Mesodermal cell (in vitro differentiated cells): ENCODE results near the gene EPS15.

Experiments
- H3K27ac ChIP-seq: 2 replicates; pipeline ENCODE4 v1.7.0; 2013; ENCODE audit warnings: mild to moderate bottlenecking, low read depth, low read length, moderate library complexity; ENCODE audit not compliant: severe bottlenecking
- H3K36me3 ChIP-seq: 2 replicates; pipeline ENCODE4 v1.7.1; 2013; ENCODE audit warnings: mild to moderate bottlenecking, low read length, moderate library complexity; ENCODE audit not compliant: control insufficient read depth, insufficient read depth
- H3K4me1 ChIP-seq: one replicate; pipeline ENCODE4 v1.7.1; 2013; ENCODE audit warnings: mild to moderate bottlenecking, low read length; ENCODE audit not compliant: insufficient read depth, control insufficient read depth, poor library complexity, severe bottlenecking
- H3K4me3 ChIP-seq: 2 replicates; pipeline ENCODE4 v1.7.0; 2013; ENCODE audit warnings: low read length, control low read depth, mild to moderate bottlenecking; ENCODE audit not compliant: insufficient read depth, poor library complexity, severe bottlenecking; ENCODE audit errors: extremely low read depth
- H3K9me3 ChIP-seq: 2 replicates; pipeline ENCODE4 v1.7.1; 2013; ENCODE audit warnings: mild to moderate bottlenecking, low read length, moderate library complexity; ENCODE audit not compliant: control insufficient read depth
- WGBS, 2 experiments: methylation state at CpG; one replicate each; pipeline ENCODE4 v1.1.5; 2013; ENCODE audit warnings: missing lambda C conversion rate in 2 of 2; ENCODE audit not compliant: insufficient coverage in 2 of 2; 5-methylcytosine and 5-hydroxymethylcytosine counted together

The EPS15 gene

GRCh38 chr1:51372561-51372960 lies 146.5 kb downstream of the EPS15 start:
- Histone ChIP-seq H3K9me3 (peaks cover 4% of the 10 kb centered on the region), H3K4me1 (no peaks in the 10 kb centered on the region), H3K4me3 (no peak overlapping the region), H3K27ac (no peak overlapping the region), H3K36me3 (peaks cover 52% of the 10 kb centered on the region)

GRCh38 chr1:51369171-51369570 lies 149.9 kb downstream of the EPS15 start:
- 96 to 100% methylated on average over 3 of the region's 4 CpGs for WGBS, 2 experiments

GRCh38 chr1:51365774-51366173 lies 153.3 kb downstream of the EPS15 start:
- H3K36me3 ChIP-seq = peaks cover 31% of the 10 kb centered on the region
- 86% methylated on average over 1 of the region's 1 CpG for WGBS, 2 experiments
- H3K9me3 ChIP-seq = no peaks in the 10 kb centered on the region
- H3K27ac ChIP-seq = no peak overlapping the region
- H3K4me1 ChIP-seq = no peaks in the 10 kb centered on the region
- H3K4me3 ChIP-seq = no peak overlapping the region

More at GRCh38 chr1:51369171-51369570, 149.9 kb downstream of the EPS15 start:
- Histone ChIP-seq H3K27ac (no peak overlapping the region), H3K4me3 (no peak overlapping the region), H3K4me1 (no peaks in the 10 kb centered on the region), H3K9me3 (no peaks in the 10 kb centered on the region), H3K36me3 (peaks cover 36% of the 10 kb centered on the region)

DNA sequence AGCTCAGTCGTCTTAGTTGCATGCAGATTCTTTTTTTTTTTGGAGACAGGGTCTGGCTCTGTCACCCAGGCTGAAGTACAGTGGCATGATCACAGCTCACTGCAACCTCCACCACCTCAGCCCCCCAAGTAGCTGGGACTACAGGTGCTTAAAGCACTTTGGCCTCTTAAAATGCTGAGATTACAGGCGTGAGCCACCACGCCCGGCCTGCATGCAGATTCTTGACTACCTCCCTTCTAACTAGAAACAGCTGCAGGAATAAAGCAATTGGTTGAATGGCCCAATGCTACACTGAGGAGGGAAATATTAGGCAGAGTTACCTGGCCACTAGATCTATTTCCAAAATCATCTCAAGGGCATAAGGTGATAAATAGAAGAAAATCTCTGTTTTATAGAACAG lies 159.2 kb downstream of the EPS15 start:
- Histone ChIP-seq H3K9me3 (no peaks in the 10 kb centered on the region), H3K4me1 (no peaks in the 10 kb centered on the region), H3K36me3 (peaks cover 56% of the 10 kb centered on the region), H3K4me3 (no peak overlapping the region), H3K27ac (no peak overlapping the region)
- 86 to 96% methylated on average over 1 to 4 of the region's 4 CpGs for WGBS, 2 experiments

GRCh38 chr1:51355382-51355781 lies 163.7 kb downstream of the EPS15 start:
- Histone ChIP-seq H3K36me3 (peaks cover 39% of the 10 kb centered on the region), H3K27ac (no peak overlapping the region), H3K4me1 (no peaks in the 10 kb centered on the region), H3K4me3 (no peak overlapping the region), H3K9me3 (no peaks in the 10 kb centered on the region)
- 100% methylated on average over 1 of the region's 1 CpG; no CpG with 5 or more reads in 1 of the 2 experiments for WGBS, 2 experiments

DNA sequence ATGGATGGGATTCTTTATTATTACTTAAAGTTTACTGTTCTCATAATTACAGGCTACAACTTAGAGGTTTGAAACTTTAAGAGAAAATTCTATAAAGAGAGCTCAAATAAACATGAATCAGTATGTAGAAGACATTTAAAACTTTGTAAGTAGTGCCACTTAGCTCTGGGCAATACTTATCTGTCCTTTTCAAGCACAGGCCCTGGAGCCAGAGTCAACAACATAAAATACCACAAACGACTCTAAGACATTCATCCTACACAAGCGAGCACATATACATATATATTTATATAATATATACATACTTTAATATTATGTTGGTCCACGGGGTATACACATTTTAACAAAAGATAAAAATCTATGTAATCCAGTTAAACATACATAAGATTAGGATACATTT lies 164.7 kb downstream of the EPS15 start:
- WGBS, 2 experiments = no CpG with 5 or more reads among the region's 3 CpGs

DNA sequence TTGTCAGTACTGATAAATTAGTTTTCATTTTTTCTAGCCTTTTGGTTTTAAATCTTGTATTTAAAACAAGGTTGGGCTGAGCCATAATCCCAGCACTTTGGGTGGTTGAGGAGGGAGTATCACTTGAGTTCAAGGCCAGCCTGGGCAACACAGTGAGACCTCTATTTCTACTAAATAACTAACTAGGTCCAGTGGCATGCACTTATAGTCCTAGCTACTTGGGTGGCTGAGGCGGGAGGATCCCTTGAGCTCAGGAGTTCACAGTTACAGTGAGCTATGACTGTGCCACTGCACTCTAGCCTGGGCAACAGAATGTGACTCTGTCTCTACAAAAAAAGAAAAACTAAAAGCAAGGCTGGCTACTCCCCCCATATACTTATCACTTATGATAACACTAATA lies 167.2 kb downstream of the EPS15 start:
- no peaks in the 10 kb centered on the region for H3K4me1 ChIP-seq
- 100% methylated on average over 1 of the region's 1 CpG for WGBS, 2 experiments
- no peak overlapping the region for H3K4me3 ChIP-seq
- H3K36me3 ChIP-seq = peaks cover 20% of the 10 kb centered on the region
- no peaks in the 10 kb centered on the region for H3K9me3 ChIP-seq
- no peak overlapping the region for H3K27ac ChIP-seq

More for the DNA sequence above, 164.7 kb downstream of the EPS15 start:
- Histone ChIP-seq H3K27ac (no peak overlapping the region), H3K36me3 (peaks cover 29% of the 10 kb centered on the region), H3K9me3 (no peaks in the 10 kb centered on the region), H3K4me3 (no peak overlapping the region), H3K4me1 (no peaks in the 10 kb centered on the region)

DNA sequence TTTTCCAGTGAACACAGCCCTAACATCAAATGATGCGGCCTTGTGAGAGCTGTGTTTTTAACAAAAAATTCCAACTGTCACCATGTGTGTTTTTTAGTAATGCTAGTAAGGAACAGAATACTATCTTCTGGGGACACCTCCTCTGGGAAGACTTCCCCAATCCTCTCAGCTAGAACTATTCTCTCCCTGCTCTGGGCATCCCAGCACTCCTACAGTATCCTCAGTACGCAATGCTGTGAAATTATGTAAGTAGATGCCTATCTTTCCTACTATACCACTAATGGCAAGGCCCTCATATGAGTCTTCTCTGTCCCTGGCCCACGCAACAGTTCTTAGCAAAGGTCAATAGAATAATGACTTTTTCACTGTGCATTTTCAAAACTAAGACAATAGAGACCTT lies 169.2 kb downstream of the EPS15 start:
- Histone ChIP-seq H3K4me3 (no peak overlapping the region), H3K27ac (no peak overlapping the region), H3K36me3 (peaks cover 7% of the 10 kb centered on the region), H3K4me1 (no peaks in the 10 kb centered on the region), H3K9me3 (no peaks in the 10 kb centered on the region)
- WGBS, 2 experiments = 100% methylated on average over 1 of the region's 3 CpGs; no CpG with 5 or more reads in 1 of the 2 experiments

DNA sequence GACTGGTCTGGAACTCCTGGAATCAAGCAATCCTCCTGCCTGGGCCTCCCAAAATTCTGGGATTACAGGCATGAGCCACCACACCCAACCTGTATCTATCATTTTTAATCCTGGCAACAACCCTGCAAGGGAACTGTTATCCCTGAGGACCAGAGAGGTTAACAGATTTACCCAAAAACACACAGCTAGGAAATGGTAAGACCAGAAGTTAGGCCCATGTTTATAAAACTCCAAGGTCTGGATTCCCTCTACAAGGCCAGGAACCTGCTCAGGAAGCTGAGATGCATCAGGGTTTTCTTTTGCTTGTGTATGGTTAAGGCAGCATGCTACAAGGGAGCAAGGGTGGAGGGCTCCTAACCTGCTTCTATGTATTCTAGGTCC lies 170.9 kb downstream of the EPS15 start:
- Histone ChIP-seq H3K4me3 (no peak overlapping the region), H3K4me1 (no peaks in the 10 kb centered on the region), H3K9me3 (no peaks in the 10 kb centered on the region), H3K36me3 (no peaks in the 10 kb centered on the region), H3K27ac (no peak overlapping the region)

DNA sequence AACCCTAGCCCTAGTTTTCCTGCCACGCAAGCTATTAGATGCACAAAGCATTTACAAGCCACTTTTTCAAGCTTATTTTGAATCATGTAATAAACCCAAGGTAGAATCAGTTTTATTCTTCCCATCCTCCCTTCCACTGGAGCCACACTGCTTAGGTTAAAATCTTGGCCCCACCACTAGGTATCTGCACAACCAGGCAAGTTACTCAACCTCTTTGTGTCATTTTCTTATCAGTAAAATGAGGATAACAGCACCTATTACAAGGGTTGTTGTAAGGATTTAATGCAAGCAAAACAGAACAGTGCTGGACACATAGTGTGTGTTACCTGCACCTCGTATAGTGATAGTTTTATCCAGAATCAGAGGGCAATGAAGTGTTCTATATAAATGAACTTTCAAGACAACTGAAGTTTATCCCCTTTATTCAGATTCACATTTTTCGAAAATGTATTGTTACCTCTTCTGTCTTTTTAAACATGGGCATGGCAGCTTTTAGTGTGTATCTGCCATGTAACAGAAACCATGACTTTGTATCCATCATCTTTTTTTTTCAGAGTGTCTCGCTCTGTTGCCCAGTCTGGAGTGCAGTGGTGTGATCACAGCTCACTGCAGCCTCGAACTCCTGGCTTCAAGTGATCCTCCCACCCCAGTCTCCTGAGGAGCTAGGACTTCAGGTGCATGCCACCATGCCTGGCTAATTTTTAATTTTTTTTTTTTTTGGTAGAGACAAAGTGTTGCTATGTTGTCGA lies 171.5 kb downstream of the EPS15 start:
- Histone ChIP-seq H3K36me3 (no peaks in the 10 kb centered on the region), H3K4me1 (no peaks in the 10 kb centered on the region), H3K4me3 (no peak overlapping the region), H3K27ac (no peak overlapping the region), H3K9me3 (no peaks in the 10 kb centered on the region)
- WGBS, 2 experiments = 97 to 100% methylated on average over 2 to 5 of the region's 6 CpGs

DNA sequence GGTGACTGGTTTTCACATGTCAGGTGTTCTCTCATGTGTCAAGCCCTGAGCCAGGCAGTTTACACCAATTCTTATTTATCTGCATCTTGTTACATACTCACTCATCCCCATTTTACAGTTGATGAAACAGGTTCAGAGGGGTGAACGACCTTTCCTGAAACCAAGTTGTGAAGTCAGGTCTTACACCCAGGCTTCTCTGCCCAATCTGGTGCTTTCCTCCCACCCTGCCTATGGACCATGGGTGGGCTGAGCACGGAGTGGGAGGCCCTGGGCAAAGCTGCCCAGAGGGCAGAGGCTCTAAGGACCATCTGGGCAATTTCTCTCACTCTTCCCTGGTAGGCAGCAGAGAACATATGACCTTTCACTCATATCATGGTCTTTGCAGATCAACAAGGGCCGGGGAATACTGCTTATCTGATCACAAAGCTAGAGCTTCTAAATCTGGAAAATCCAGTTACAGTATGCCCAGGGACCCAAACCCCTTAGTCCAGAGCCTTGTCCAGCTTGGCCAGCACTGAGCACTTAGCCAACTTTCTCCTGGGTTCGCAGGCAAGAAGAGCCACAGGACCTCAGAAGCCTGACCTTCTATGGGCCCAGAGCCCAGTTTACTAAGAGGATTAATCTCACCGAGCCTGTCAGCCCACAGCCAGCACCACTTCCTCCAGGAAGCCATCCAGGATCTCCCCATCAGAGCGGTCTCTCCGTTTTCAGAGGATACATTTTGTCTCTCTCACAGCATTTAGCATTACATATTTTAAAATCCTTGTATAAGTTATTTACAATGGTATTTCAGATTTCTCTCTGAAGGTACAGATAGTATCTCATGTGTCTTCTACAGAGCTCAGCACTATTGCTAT lies 172.8 kb downstream of the EPS15 start:
- H3K27ac ChIP-seq = no peak overlapping the region
- H3K4me3 ChIP-seq = no peak overlapping the region
- no peaks in the 10 kb centered on the region for H3K36me3 ChIP-seq
- H3K4me1 ChIP-seq = no peaks in the 10 kb centered on the region
- no peaks in the 10 kb centered on the region for H3K9me3 ChIP-seq
- 90 to 96% methylated on average over 4 to 5 of the region's 7 CpGs for WGBS, 2 experiments
